ENCODE results near the gene RICTOR.

DNA sequence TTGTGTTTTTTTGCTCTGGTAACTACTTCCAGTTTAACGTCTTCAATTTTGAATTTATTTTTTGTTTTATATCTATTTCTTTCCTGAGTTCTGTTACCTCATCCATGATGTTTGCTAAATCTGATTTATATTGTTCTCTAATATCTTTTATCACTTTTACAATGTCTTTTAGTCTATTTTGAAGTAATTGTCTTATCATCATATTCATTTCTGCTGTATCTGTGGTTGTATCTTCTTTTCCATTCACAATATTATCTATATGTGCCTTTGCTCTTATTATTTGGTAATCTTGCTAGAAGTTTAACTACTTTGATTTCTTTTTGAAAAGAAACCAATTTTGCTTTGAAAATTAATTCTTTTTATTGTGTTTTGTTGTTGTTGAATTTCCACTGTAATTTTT, 184.8 kb downstream of the RICTOR start:
- TF ChIP-seq, protein P1, sequence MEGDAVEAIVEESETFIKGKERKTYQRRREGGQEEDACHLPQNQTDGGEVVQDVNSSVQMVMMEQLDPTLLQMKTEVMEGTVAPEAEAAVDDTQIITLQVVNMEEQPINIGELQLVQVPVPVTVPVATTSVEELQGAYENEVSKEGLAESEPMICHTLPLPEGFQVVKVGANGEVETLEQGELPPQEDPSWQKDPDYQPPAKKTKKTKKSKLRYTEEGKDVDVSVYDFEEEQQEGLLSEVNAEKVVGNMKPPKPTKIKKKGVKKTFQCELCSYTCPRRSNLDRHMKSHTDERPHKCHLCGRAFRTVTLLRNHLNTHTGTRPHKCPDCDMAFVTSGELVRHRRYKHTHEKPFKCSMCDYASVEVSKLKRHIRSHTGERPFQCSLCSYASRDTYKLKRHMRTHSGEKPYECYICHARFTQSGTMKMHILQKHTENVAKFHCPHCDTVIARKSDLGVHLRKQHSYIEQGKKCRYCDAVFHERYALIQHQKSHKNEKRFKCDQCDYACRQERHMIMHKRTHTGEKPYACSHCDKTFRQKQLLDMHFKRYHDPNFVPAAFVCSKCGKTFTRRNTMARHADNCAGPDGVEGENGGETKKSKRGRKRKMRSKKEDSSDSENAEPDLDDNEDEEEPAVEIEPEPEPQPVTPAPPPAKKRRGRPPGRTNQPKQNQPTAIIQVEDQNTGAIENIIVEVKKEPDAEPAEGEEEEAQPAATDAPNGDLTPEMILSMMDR (IDR thresholded peaks at IDR 0.05; ENCODE audit: low read length): no peak
- no peak for TF ChIP-seq EZH2 (IDR thresholded peaks at IDR 0.05; ENCODE audit: borderline replicate concordance, low read length)
